Measurements from ENCODE around the gene CSRNP3. TPM values are rescaled to one million over a fixed set of nuclear protein-coding genes. Genes with fewer than 3 reads are reported as not detected.

Gene CSRNP3
- total and polyA plus RNA-seq, 10 donors = 0.30 to 7.4 (median 3.4) TPM

DNA sequence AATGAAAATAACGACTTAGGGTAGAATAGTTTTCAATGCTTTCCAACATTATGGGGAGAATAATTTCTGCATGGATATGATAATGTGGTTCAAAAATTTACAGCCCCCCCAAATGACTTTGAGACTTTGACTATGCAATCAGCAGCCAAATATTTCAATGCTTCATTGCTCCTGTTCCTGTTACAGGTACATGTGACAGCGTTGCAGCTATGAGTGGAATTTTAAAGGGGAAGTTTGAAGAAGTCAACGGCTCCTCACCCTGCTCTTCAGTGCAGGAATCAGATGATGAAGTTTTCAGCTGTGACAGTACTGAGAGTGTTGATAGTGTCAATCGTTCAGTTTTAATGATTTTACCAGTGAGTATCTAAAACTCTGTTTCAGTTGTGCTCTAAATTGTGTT, 25.1 kb downstream of the CSRNP3 start:
- no peak for DNase-seq
- H3K36me3 ChIP-seq = no peaks in the 10 kb centered on the region
- no peaks in the 10 kb centered on the region for H3K4me1 ChIP-seq
- 53 to 68% (median 61%) methylated on average over 4 of the region's 4 CpGs for whole genome bisulfite sequencing, 5 donors
- H3K27ac ChIP-seq = no peak overlapping the region
- no peaks in the 10 kb centered on the region for H3K27me3 ChIP-seq (replicated peaks in 1 of 7)
- H3K4me3 ChIP-seq = no peak overlapping the region
- H3K9me3 ChIP-seq = no peaks in the 10 kb centered on the region
- TF ChIP-seq, protein P1, sequence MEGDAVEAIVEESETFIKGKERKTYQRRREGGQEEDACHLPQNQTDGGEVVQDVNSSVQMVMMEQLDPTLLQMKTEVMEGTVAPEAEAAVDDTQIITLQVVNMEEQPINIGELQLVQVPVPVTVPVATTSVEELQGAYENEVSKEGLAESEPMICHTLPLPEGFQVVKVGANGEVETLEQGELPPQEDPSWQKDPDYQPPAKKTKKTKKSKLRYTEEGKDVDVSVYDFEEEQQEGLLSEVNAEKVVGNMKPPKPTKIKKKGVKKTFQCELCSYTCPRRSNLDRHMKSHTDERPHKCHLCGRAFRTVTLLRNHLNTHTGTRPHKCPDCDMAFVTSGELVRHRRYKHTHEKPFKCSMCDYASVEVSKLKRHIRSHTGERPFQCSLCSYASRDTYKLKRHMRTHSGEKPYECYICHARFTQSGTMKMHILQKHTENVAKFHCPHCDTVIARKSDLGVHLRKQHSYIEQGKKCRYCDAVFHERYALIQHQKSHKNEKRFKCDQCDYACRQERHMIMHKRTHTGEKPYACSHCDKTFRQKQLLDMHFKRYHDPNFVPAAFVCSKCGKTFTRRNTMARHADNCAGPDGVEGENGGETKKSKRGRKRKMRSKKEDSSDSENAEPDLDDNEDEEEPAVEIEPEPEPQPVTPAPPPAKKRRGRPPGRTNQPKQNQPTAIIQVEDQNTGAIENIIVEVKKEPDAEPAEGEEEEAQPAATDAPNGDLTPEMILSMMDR (IDR thresholded peaks at IDR 0.05 in 8 of 11, conservative IDR thresholded peaks at IDR 0.05 in 3 of 11) = no peak
- TF ChIP-seq POLR2A (IDR thresholded peaks at IDR 0.05) (no peak), POLR2AphosphoS5 (IDR thresholded peaks at IDR 0.05) (no peak)
- intact Hi-C loops (cut with DNase I; ENCODE audit: low total_unique reads) = no loop called here

DNA sequence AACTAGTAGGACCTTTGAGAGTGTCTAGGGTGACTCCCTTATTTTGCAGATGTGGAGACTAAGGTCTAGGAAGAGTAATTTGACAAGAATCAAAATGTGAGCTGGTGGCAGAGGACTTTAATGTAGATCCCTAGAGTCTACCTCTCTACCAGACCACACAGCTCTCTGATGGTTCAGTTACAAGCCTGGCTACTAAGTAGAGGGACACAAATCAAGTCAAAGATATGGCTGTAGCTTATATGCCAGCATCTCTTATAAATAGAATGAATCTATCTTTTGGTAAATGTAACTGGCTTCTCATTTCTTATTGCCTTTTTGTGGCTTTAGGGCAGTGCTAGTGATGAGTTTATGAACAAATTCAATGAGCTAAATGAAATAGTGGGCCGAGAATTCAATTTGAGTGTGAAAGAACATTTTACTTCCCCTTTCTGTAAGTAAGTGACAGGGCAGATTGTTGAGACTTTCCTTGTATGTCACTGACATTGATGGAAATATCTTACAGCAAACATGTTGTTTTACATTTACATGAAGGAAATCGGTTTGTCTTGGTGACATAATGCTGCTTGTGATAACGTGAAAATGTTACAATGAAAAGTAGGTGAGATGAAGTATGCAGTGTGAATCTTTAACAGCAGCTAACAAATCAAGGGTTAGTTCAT, 28.3 kb downstream of the CSRNP3 start:
- Histone ChIP-seq H3K36me3 (no peaks in the 10 kb centered on the region), H3K4me1 (no peaks in the 10 kb centered on the region), H3K27me3 (replicated peaks in 1 of 7) (no peaks in the 10 kb centered on the region), H3K9me3 (no peaks in the 10 kb centered on the region), H3K27ac (no peak overlapping the region), H3K4me3 (no peak overlapping the region)
- 17 to 47% (median 33%) methylated on average over 3 of the region's 3 CpGs for WGBS, 5 donors
- DNase-seq = no peak
- intact Hi-C loops (cut with DNase I; ENCODE audit: low total_unique reads) = no loop called here
- TF ChIP-seq POLR2A (IDR thresholded peaks at IDR 0.05) (no peak), POLR2AphosphoS5 (IDR thresholded peaks at IDR 0.05) (no peak)
- TF ChIP-seq, protein P1 (IDR thresholded peaks at IDR 0.05 in 8 of 11, conservative IDR thresholded peaks at IDR 0.05 in 3 of 11) = no peak

DNA sequence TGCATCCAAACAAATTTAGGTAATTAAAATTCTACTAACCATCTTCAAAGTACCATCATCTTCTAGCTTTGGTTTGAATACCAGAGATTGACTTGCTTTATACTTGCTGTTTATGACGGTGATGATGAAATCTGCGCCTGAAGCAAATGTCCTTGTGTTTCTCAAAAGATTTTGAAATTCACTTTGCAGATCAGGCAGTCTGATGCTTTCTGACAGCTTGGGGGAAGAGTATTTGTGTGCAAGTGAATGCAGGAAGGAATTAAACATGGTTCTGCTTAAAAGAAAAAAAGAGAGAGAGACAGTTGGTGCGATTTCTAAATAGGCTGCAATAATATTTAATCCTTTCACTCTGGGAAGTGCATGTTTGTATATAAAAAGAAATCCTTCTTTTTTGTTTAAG, 29.6 kb downstream of the CSRNP3 start:
- 55 to 88% (median 71%) methylated on average over 3 of the region's 3 CpGs for WGBS, 5 donors
- no peak for DNase-seq
- Histone ChIP-seq H3K27me3 (replicated peaks in 1 of 7) (no peaks in the 10 kb centered on the region), H3K36me3 (no peaks in the 10 kb centered on the region), H3K9me3 (no peaks in the 10 kb centered on the region), H3K27ac (no peak overlapping the region), H3K4me3 (no peak overlapping the region), H3K4me1 (no peaks in the 10 kb centered on the region)
- no peak for TF ChIP-seq POLR2A (IDR thresholded peaks at IDR 0.05)
- intact Hi-C loops (cut with DNase I; ENCODE audit: low total_unique reads) = no loop called here

DNA sequence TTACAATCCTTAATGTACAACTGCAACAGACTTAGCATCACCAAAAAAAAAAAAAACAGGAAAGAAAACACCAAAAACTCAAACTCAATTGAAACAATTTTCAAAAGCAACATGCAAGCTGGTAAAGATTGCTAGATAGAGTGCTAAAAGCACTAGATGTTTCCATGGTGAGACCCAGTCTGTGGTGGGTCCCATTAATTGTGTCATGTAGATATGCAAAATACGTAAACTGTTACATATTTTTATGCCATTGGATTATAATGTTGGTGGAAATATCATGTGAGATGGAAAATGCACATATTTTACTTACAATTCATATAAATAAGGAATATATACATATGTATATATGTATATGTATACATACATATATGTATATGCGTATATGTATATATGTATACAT, 30.5 kb downstream of the CSRNP3 start:
- H3K4me1 ChIP-seq = no peaks in the 10 kb centered on the region
- H3K4me3 ChIP-seq = no peak overlapping the region
- H3K36me3 ChIP-seq = no peaks in the 10 kb centered on the region
- WGBS, 5 donors = 91 to 96% (median 92%) methylated on average over 2 of the region's 2 CpGs
- H3K9me3 ChIP-seq = no peaks in the 10 kb centered on the region
- no peak for DNase-seq
- intact Hi-C loops (cut with DNase I; ENCODE audit: low total_unique reads) = no loop called here
- no peak overlapping the region for H3K27ac ChIP-seq
- TF ChIP-seq POLR2AphosphoS5 (IDR thresholded peaks at IDR 0.05) (no peak), POLR2A (IDR thresholded peaks at IDR 0.05) (no peak)
- TF ChIP-seq, protein P1 (IDR thresholded peaks at IDR 0.05 in 8 of 11, conservative IDR thresholded peaks at IDR 0.05 in 3 of 11) = no peak
- H3K27me3 ChIP-seq (replicated peaks in 1 of 7) = no peaks in the 10 kb centered on the region

DNA sequence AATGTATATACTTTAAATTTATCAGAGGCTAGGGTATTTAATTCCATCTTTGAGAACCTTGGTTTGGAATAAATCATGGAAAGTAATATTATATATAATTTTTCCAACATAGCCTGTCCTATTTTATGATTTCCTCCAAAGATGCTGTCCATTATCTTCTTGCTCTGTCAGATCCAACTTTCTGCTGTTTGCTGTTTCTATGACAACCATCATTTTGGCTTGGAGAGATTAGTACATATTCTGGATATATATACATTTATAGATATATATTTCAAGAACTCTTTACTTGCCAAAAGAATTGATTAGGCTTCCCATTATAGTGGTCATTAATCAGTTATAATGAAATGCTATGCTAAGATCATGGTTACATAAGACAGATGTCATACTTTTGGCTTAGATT, 31.3 kb downstream of the CSRNP3 start:
- H3K36me3 ChIP-seq = no peaks in the 10 kb centered on the region
- no peak overlapping the region for H3K4me3 ChIP-seq
- TF ChIP-seq POLR2A (IDR thresholded peaks at IDR 0.05) = no peak
- TF ChIP-seq, protein P1 (IDR thresholded peaks at IDR 0.05 in 8 of 11, conservative IDR thresholded peaks at IDR 0.05 in 3 of 11) = no peak
- no peak for TF ChIP-seq POLR2AphosphoS5 (IDR thresholded peaks at IDR 0.05)
- no peak overlapping the region for H3K27ac ChIP-seq
- H3K4me1 ChIP-seq = no peaks in the 10 kb centered on the region
- H3K9me3 ChIP-seq = no peaks in the 10 kb centered on the region
- DNase-seq = no peak
- intact Hi-C loops (cut with DNase I; ENCODE audit: low total_unique reads) = no loop called here
- H3K27me3 ChIP-seq (replicated peaks in 1 of 7) = no peaks in the 10 kb centered on the region

All from spleen (tissue), 11 donors.